GM18868 (cell line): ENCODE measurements around the gene AMIGO2.

Experiments
- ATAC-seq: cut with Tn5 transposase; IDR thresholded peaks from one replicate; pipeline ENCODE4 v1.9.1; 2021; ENCODE audit warnings: mild to moderate bottlenecking, moderate library complexity; ENCODE audit not compliant: unreplicated experiment

The AMIGO2 gene

GRCh38 chr12:47038270-47038748, 41.5 kb downstream of the AMIGO2 start:
- no peak for ATAC-seq

GRCh38 chr12:47035484-47035883, 44.3 kb downstream of the AMIGO2 start:
- ATAC-seq, result no peak

- no peak for ATAC-seq
Observed at GRCh38 chr12:47034661-47035060, 45.1 kb downstream of the AMIGO2 start.

GRCh38 chr12:47033789-47034555, 45.8 kb downstream of the AMIGO2 start:
- ATAC-seq, result no peak

- ATAC-seq, result no peak
Observed at GRCh38 chr12:47033081-47033480, 46.7 kb downstream of the AMIGO2 start.

GRCh38 chr12:47032644-47033043, 47.1 kb downstream of the AMIGO2 start:
- ATAC-seq, result no peak

- no peak for ATAC-seq
Observed at GRCh38 chr12:47029903-47030302, 49.9 kb downstream of the AMIGO2 start.

- no peak for ATAC-seq
Observed at GRCh38 chr12:47028981-47029708, 50.6 kb downstream of the AMIGO2 start.

- no peak for ATAC-seq
Observed at GRCh38 chr12:47028186-47028585, 51.6 kb downstream of the AMIGO2 start.
